OCI-LY1 (cell line): ENCODE data around the gene SNX1.
A peak's percentile ranks its signal among the peaks of the same experiment; 100 is the strongest.

Source experiments
- H2AFZ ChIP-seq: fragments of 200-600 bp; sonication (generic), shearing (Covaris generic); 2 replicates; pipeline ENCODE4 v1.6.0; 2014; ENCODE audit warnings: antibody characterized with exemption, mild to moderate bottlenecking, low read length
- H3F3A ChIP-seq: fragments of 200-600 bp; sonication (generic), shearing (Covaris generic); 2 replicates; pipeline ENCODE4 v1.6.0; 2014; ENCODE audit warnings: mild to moderate bottlenecking, antibody characterized with exemption, low read length, moderate library complexity; ENCODE audit not compliant: insufficient read depth
- H3K27ac ChIP-seq: fragments of 200-600 bp; sonication (generic); 2 replicates; pipeline ENCODE4 v1.5.1; 2014; ENCODE audit warnings: low read length, mixed run types, mild to moderate bottlenecking, low read depth; ENCODE audit not compliant: poor library complexity, severe bottlenecking
- H3K27me3 ChIP-seq: fragments of 200-600 bp; sonication (generic); 2 replicates; pipeline ENCODE4 v1.6.0; 2014; ENCODE audit warnings: antibody characterized with exemption, mild to moderate bottlenecking, low read length, moderate library complexity; ENCODE audit not compliant: insufficient read depth
- H3K36me3 ChIP-seq: fragments of 200-600 bp; sonication (generic); 2 replicates; pipeline ENCODE4 v1.6.1; 2014; ENCODE audit warnings: mild to moderate bottlenecking, antibody characterized with exemption, low read length, moderate library complexity, mixed read lengths; ENCODE audit not compliant: insufficient read depth
- H3K4me1 ChIP-seq: fragments of 200-600 bp; sonication (generic); 2 replicates; pipeline ENCODE4 v1.5.1; 2014; ENCODE audit warnings: mild to moderate bottlenecking, low read length, moderate library complexity; ENCODE audit not compliant: insufficient read depth, severe bottlenecking
- H3K4me2 ChIP-seq: fragments of 200-600 bp; sonication (generic), shearing (Covaris generic); 2 replicates; pipeline ENCODE4 v1.6.1; 2014; ENCODE audit warnings: low read length
- H3K4me3 ChIP-seq: fragments of 200-600 bp; sonication (generic); 2 replicates; pipeline ENCODE4 v1.5.1; 2014; ENCODE audit warnings: low read length, low read depth, mild to moderate bottlenecking, mixed read lengths; ENCODE audit not compliant: poor library complexity, severe bottlenecking
- H3K79me2 ChIP-seq: fragments of 200-600 bp; shearing (Covaris generic); 2 replicates; pipeline ENCODE4 v1.6.1; 2016; ENCODE audit warnings: mixed run types, low read length, mixed read lengths; ENCODE audit not compliant: insufficient read depth
- H3K9ac ChIP-seq: fragments of 200-600 bp; sonication (generic), shearing (Covaris generic); 2 replicates; pipeline ENCODE4 v1.6.1; 2014; ENCODE audit warnings: mild to moderate bottlenecking, low read length, mixed read lengths
- H3K9me2 ChIP-seq: fragments of 200-600 bp; sonication (generic), shearing (Covaris generic); 2 replicates; pipeline ENCODE4 v1.6.1; 2014; ENCODE audit warnings: low read depth, mild to moderate bottlenecking, low read length, mixed read lengths
- H3K9me3 ChIP-seq: fragments of 200-600 bp; shearing (Covaris generic); 2 replicates; pipeline ENCODE4 v1.6.1; 2014; ENCODE audit warnings: low read length, mixed read lengths
- H4K20me1 ChIP-seq: fragments of 200-600 bp; sonication (generic), shearing (Covaris generic); 2 replicates; pipeline ENCODE4 v1.6.0; 2016; ENCODE audit warnings: mild to moderate bottlenecking, low read length; ENCODE audit not compliant: insufficient read depth
- CTCF ChIP-seq: fragments of 200-600 bp; sonication (generic), shearing (Covaris generic); IDR thresholded peaks from 2 replicates; pipeline ENCODE4 v1.5.1; 2017; ENCODE audit warnings: mild to moderate bottlenecking, antibody characterized with exemption, low read length, moderate library complexity, mixed read lengths
- EZH2 ChIP-seq: fragments of 200-600 bp; sonication (generic), shearing (Covaris generic); IDR thresholded peaks from 2 replicates; pipeline ENCODE4 v1.8.0; 2017; ENCODE audit warnings: borderline replicate concordance, mixed run types, mild to moderate bottlenecking, antibody characterized with exemption, low read length, moderate library complexity, mixed read lengths

SNX1 gene

GRCh38 chr15:64166102-64166890 lies 70.5 kb downstream of the SNX1 start:
- H3F3A ChIP-seq = no peaks in the 10 kb centered on the region
- H3K4me1 ChIP-seq = peaks cover 26% of the 10 kb centered on the region
- no peaks in the 10 kb centered on the region for H3K27me3 ChIP-seq
- H4K20me1 ChIP-seq = no peaks in the 10 kb centered on the region
- peaks cover 22% of the 10 kb centered on the region; the same call in 1 of the 2 replicates for H3K36me3 ChIP-seq
- H3K9me3 ChIP-seq = no peaks in the 10 kb centered on the region
- TF ChIP-seq EZH2 = no peak
- TF ChIP-seq CTCF = no peak
- H3K4me2 ChIP-seq = no peak overlapping the region
- peaks cover 9% of the 10 kb centered on the region for H3K79me2 ChIP-seq
- H3K9me2 ChIP-seq = no peaks in the 10 kb centered on the region
- no peak overlapping the region for H3K4me3 ChIP-seq
- H3K27ac ChIP-seq = no peak overlapping the region
- no peak overlapping the region for H2AFZ ChIP-seq
- H3K9ac ChIP-seq = no peak overlapping the region

- Histone ChIP-seq H2AFZ (no peak overlapping the region), H3K27ac (peak overlapping the region; percentile 30), H3K36me3 (peaks cover 20% of the 10 kb centered on the region; the same call in 1 of the 2 replicates), H3F3A (no peaks in the 10 kb centered on the region), H3K4me2 (peak overlapping the region; percentile 32; the same call in 1 of the 2 replicates), H3K4me1 (peaks cover 14% of the 10 kb centered on the region), H3K9ac (peak overlapping the region; percentile 9; the same call in 1 of the 2 replicates), H3K79me2 (no peaks in the 10 kb centered on the region), H3K4me3 (no peak overlapping the region), H3K9me2 (no peaks in the 10 kb centered on the region), H4K20me1 (no peaks in the 10 kb centered on the region), H3K9me3 (no peaks in the 10 kb centered on the region), H3K27me3 (no peaks in the 10 kb centered on the region)
- no peak for TF ChIP-seq EZH2
- TF ChIP-seq CTCF = no peak
Observed at GRCh38 chr15:64180235-64180824, 84.5 kb downstream of the SNX1 start.

GRCh38 chr15:64182859-64183370 lies 87.1 kb downstream of the SNX1 start:
- H3K9ac ChIP-seq = no peak overlapping the region
- H3K9me2 ChIP-seq = no peaks in the 10 kb centered on the region
- H2AFZ ChIP-seq = no peak overlapping the region
- no peaks in the 10 kb centered on the region for H4K20me1 ChIP-seq
- no peaks in the 10 kb centered on the region for H3K79me2 ChIP-seq
- peaks cover 10% of the 10 kb centered on the region for H3K36me3 ChIP-seq
- TF ChIP-seq EZH2 (no peak), CTCF (no peak)
- H3K27me3 ChIP-seq = no peaks in the 10 kb centered on the region
- no peak overlapping the region for H3K4me3 ChIP-seq
- H3K9me3 ChIP-seq = no peaks in the 10 kb centered on the region
- H3K27ac ChIP-seq = no peak overlapping the region
- H3K4me2 ChIP-seq = no peak overlapping the region
- H3F3A ChIP-seq = no peaks in the 10 kb centered on the region
- peaks cover 14% of the 10 kb centered on the region for H3K4me1 ChIP-seq
